ENCODE results near the gene UBE4B.

The UBE4B gene

DNA sequence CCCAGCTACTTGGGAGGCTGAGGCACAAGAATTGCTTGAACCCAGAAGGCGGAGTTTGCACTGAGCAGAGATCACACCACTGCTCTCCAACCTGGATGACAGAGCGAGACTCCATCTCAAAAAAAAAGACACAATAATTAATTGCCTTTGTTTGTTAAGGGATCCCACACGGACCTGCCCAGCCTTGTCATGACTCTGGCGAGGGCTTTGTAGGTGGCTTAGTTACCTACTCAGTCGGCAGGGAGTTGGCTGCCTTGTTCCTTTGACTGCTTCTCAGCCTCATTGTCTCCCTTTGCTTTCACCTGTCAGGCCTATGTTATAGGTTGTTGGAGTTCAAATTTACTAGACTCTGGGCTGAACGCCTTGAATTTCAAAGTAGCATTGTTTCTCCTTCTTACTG lies 82.0 kb downstream of the UBE4B start:
- no peak for DNase-seq (ENCODE audit: low read depth in 2 of 2)

DNA sequence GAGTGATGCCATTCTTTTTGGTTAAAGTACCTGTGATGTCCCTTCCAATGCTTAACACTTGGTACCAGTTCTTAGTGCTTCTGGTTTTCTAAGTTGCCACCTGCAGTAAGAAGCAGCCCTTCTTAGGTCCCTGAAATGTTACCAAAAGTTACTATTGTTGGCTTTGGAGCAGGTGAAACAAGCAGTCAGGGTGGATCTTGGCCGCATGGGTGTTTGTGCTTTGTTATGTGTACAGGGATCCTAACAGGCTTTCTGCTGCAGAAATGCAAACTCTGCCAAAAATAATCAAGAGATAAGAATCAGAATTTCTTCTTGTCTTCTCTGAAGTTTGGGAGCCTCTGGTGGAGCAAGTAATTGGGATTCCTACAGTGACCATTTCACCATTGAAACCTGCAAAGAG lies 84.4 kb downstream of the UBE4B start:
- no peak for DNase-seq (ENCODE audit: low read depth in 2 of 2)

DNA sequence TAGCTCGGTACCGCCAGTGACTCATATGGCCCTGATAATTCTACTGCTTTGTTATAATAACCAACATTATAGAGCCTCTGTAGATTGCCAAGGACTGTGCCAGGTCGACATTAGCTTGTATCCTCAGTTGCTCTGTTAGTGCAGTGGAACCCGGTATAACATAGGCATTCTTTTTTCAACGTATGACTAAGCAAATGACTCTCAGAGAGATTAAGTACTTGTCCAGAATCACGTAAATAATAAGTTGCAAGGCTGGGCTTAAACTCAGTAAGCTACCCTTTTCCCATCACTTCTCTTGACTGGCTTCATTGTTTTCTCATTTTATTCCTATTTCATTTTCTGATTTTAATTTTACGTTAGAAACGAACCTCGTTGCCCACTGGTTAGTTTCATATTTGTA lies 85.1 kb downstream of the UBE4B start:
- no peak for DNase-seq (ENCODE audit: low read depth in 2 of 2)

DNA sequence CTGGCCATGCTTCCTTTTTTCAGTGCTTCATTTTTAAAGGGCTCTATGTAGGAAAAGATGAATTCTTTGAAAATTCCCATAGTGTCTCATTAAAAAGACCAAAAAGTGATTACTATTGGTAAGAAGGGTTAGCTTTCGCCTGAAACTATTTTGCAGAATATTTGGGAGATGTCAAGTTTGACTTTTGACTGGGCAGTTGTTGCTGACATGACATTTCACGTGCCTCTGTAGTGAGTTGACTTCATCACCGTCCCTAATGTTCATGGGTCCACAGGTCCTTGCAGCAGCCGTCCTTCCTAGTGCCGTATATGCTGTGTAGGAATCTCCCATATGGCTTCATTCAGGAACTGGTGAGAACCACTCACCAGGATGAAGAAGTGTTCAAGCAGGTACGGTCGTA lies 88.9 kb downstream of the UBE4B start:
- no peak for DNase-seq (ENCODE audit: low read depth in 2 of 2)

DNA sequence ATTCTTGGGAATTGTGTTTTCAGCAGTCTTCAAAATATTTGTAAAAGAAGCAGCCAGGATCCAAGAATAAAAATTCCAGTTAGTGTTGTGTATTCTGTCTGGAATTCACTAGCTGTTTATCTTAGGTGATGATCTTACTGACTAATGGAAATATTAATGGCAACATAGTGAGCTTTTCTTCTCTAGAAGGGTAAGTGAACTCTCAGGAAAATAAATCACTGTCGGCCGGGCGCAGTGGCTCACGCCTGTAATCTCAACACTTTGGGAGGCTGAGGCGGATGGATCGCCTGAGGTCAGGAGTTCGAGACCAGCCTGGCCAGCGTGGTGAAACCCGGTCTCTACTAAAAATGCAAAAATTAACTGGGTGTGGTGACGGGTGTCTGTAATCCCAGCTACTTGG lies 90.2 kb downstream of the UBE4B start:
- no peak for DNase-seq (ENCODE audit: low read depth in 2 of 2)

DNA sequence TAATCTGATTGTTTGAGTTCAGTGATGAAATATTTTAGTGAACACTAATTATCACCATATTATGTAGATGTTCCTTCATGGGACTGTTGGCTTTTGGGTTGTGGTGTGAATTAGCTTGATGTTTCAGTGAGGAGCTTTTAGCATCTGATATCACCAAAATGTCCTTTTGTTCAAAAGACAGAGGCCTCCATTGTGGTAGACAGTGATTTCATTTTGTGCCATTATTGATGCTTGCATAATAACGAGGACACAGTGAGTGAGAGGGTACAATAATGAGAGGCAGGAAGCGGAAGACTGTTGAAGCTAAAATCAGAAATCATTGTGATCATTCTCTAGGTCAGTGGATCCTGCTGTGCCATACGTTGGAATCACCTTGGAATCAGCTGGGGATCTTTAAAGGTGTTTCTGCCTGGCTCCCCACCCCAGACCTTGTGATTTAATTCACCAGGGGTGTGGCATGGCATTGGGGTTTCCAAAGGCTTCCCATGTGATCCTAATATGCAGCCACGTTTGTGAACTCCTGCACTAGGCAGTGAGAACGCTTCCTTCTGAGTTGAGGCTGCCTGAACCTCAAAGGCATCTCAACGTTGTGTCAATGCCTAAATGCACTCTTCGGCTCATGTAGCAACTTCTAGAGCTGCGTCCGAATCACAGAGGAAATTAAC lies 95.5 kb downstream of the UBE4B start:
- DNase-seq (ENCODE audit: low read depth in 2 of 2), result no peak

DNA sequence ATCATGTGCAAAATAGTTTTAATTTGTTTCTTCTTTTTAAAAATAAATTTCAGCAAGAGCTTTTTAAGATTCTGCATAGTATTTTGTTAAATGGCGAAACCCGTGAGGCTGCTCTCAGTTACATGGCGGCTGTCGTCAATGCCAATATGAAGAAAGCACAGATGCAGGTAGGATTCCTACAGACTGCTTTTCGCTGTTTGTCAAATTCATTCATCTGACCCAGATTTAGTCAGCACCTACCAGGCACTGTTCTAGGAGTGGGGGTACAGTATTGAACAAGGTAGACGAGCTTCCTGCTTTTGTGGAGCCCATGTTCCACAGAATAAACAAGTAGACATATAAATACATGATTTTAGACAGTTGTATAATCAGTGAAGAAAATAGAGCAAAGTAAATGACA lies 99.6 kb downstream of the UBE4B start:
- DNase-seq (ENCODE audit: low read depth in 2 of 2), result no peak

DNA sequence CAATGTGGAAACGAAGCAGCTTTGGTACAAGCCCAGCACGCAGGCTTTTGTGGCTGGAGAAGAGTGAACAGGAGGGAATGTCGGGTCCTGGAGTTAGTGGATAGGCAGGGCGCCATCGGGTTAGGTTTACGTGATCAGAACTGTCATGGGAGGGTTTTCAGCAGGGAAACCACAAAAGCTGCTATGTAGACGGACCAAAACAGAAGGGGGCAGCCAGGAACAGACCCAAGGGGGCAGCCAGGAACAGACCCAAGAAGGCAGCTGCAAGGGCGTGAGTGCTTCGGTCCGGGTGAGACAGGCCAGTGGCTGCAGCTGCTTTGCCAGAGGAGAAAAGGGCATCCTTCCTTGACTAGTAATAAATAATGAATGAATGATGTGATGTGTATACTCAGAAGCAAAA lies 100.1 kb downstream of the UBE4B start:
- DNase-seq (ENCODE audit: low read depth in 2 of 2), result no peak

DNA sequence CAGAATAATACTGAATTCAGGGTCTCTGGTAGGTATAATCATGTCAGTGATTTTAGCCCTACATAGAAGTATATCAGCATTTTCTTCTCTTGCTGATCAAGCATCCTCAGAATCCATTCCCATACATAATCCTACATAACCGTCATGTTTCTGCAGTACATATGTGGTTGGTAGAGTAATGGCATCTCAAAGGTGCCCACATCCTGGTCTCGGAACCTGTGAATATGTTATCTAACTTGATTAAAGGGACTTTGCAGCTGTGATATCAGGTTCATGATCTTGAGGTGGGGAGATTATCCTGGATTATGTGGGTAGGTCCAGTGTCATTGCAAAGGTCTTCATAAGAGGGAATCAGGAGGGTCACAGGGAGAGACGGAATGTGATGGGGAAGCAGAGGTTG lies 108.2 kb downstream of the UBE4B start:
- no peak for DNase-seq (ENCODE audit: low read depth in 2 of 2)

DNA sequence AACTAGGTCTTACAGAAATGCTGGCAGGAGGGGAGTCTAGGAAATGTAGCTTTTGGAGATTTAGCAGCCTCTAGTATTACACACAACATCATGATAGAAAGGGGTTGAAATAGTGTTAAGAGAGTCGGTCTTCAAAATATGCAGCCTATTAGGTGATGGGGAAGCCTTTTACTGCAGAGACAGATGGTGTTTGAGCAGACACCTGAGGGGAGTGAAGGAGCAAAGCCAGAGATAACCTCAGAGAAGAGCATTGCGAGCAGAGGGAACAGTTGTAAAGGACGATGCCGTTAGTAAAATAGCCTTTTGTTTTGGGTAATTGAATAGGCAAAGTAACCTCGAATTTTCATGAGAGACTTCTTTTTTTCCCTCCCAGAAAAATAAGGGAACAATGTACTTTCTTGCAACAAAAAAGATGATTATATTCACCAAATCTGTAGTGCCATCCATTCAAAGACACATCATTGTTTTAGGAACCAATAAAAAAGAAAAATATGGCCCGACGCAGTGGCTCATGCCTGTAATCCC lies 111.3 kb downstream of the UBE4B start:
- DNase-seq (ENCODE audit: low read depth in 2 of 2), result no peak

DNA sequence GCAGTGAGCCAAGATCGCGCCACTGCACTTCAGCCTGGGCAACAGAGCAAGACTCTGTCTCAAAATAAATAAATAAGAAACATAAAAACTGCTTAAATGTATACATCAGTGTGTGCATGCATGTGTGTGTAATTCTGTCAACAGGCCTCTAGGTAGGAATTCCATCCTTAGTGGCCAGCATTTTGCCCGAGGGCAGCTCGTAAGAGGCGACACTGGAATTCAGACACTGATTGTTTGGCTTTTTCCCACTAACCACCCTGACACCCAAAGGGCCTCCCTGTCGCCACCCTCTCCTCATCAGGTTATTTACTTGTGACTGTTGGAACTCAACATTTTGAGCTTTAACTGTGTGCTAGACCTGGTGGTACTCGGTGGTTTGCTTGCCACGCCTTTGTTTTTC lies 113.6 kb downstream of the UBE4B start:
- no peak for DNase-seq (ENCODE audit: low read depth in 2 of 2)

DNA sequence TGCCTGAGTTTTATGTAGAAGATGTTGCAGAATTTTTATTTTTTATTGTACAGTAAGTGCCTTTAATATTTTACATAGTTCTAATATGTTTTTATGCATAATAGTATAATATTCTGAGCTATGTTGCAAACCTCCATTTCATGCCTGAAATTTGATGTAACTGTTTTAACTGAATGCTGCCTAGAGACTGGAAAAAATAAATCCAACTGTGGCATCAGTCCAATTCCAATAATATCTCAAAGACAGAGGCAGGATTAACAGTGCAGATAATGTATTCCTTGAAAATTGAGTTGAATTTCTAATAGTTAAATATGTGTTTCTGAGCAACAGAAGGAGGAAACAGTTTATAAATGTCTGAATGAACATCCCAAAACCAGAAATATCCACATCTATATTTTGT lies 116.5 kb downstream of the UBE4B start:
- no peak for DNase-seq (ENCODE audit: low read depth in 2 of 2)

DNA sequence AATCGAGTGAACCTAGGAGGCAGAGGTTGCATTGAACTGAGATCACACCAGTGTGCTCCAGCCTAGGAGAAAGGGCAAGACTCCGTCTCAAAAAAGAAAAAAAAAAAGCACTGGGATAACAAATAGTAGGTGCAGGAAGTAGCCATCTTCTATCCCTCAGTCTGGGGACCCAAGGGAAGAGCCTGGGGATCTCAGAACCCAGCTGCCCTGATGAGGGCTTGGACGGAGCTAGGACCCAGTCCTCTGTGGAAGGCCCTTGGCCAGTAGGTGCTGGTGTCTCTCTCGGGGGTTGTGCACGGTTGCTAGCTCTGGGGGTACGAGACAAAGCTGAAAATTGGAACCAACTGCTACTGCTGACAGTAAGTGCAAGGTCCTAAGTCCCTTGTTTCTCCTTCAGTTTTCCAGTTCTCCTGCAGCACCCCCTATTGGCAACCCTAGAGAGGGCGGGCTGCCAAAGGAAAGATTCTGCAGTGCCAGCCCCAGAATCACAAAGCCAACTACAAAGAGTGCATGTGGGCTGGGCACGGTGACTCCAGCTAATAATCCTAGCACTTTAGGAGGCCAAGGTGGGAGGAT lies 120.0 kb downstream of the UBE4B start:
- no peak for DNase-seq (ENCODE audit: low read depth in 2 of 2)

DNA sequence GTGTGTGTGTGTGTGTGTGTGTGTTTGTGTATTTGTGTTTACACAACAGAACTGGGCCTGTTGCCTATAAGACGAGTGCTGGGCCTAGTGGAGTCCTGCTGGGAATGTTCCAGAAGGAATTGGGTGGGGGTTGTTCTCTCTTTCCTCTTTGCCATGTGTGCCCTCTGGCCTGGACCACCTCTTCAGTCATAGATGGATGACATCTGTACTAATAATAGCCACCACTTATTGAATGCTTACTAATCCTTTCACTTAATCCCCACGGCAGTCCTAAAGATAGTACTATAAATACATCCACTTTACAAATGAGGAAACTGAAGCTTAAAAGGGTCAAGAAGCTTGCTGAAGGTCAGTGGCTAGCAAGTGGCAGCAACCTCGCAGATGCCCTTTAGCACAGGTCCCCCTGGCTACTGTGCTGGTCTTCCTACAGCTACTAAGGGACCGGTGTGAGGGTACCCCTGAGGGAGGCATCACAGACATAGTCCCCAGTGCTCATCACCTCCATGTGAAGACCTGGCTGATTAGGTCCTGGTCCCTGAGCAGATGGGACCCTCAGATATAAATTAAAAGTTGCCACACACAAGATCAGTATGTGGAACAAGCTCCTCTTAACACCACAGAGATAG lies 122.4 kb downstream of the UBE4B start:
- no peak for DNase-seq (ENCODE audit: low read depth in 2 of 2)

DNA sequence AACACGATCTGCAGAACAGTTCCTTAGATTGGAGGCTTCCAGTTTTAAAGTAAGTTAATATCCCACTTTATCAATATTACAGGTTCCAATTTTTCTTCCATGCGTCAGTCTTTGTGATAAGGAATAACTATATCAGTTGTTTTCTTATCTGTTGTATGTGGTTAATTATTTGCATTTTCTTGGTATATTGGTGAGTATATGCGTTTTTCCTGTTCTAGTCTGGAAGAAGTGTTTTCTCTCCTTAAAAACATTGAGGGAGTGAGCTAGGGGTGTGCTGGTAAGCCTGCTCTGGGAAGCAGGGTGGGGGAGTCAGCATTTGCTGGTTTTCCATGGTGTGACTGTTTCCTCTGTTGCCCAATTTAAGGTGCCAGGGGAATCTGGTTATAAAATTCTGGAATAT lies 127.4 kb downstream of the UBE4B start:
- no peak for DNase-seq (ENCODE audit: low read depth in 2 of 2)

DNA sequence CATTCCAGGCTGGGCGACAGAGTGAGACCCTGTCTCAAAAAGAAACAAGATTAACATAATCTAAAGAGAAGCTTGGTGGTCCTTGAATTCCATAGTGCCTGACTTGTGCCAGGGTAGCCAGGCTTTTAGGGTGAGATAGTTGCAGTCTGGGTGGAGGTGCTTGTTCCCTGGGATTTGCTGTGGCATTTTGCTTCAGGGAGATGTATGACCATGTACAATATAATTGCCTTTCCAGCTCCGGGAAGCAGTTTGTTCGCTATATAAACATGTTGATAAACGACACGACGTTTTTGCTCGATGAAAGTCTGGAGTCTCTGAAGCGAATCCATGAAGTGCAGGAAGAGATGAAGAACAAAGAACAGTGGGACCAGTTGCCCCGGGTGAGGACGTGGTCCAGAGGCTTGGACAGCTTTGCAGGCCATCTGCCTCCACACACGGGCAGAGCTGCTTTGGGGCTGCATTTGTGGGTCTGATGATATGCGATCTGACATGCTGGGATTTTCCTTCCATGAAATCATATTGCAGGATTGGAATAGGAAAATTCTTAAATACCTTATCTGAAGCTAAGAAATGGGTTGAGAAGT lies 128.2 kb downstream of the UBE4B start:
- no peak for DNase-seq (ENCODE audit: low read depth in 2 of 2)

DNA sequence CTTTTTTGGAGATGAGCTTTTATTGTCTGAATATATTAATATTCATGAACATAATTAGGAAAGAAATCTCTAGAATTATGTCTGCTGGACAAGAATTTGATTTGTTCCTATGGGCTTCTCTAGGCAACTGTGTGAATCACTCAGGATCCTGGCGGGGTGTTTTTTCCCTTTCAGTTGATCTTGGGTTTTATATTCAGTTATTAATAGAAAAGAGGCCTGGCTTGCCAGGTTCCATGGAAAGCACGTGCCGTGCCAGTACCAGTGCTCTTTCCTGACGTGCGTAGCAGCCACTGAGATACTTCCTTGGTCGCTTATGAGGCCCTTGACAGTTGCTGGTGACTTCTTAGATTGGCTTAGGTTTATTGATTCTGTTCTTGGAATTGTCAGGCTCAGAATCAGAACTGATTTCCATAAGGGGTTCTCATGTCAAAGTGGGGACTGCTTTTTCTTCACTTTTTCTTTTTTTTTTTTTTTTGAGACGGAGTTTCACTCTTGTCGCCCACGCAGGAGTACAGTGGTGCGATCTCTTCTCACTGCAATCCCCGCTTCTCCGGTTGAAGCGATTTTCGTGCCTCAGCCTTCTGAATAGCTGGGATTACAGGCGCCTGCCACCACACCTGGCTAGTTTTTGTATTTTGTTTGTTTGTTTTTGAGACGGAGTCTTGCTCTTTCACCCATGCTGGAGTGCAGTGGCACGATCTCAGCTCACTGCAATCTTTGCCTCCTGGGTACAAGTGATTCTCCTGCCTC lies 129.0 kb downstream of the UBE4B start:
- DNase-seq (ENCODE audit: low read depth in 2 of 2), result no peak

DNA sequence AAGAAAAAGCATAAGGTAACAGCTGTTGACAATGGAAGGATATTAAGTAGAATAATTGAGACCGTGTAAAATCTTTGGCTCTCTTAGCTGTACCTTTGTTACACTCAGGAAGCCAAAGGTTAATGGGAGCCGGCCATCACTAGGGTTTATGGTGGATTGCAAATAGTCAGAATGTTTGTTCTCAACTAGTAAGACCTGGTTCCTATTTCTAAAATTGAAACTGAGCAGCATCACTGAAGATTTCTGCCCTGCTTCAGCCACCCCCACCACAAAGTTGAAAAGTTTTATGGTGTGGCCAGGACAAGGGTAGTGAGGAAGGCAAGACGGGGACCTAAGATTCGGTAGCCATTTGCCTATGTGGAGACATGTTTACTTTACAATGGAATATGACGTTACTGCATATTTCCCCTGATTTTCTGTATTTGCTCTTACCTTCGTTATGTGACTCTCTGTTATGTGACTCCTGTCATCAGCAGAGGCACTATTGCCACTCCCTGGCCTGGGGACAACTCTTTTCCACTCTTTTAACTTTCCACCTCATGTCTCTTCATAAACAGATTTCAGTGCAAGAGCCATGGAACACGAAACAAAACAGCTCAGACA lies 136.3 kb downstream of the UBE4B start:
- DNase-seq (ENCODE audit: low read depth in 2 of 2), result no peak

DNA sequence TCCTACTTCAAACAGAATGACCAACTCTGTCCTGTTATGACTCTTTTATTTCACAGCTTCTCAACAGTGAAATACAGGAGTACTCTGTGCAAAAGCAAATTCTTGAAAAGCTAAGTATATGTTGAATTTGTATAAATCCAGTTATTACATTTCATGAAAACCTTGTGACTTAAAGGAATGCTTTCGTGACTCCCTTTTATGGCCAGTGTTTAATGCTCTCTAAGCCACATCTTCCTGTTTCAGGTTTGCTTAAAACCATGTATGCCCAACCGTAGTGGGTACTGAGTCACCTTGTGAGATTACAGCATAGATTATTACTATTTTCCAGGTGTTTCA lies 137.4 kb downstream of the UBE4B start:
- no peak for DNase-seq (ENCODE audit: low read depth in 2 of 2)

DNA sequence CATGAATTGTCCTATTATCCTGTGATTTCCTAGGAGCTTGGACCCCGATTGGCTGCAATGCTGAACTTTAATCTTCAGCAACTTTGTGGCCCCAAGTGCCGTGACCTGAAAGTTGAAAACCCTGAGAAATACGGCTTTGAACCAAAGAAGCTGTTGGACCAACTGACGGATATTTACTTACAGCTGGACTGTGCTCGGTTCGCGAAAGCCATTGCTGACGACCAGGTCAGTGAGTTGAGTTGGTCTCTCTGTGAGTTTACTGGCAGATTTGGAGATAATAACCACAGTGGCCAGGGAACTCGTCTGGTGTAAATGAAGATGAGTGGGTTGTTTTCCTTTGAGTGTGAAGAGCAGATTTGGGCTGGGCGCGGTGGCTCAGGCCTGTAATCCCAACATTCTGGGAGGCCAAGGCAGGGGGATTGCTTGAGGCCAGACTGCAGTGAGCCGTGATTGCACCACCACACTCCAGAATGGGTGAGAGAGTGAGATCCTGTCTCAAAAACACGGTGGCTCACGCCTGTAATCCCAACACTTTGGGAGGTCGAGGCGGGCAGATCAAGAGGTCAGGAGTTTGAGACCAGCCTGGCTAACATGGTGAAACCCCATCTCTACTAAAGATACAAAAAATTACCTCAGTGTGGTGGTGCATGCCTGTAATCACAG lies 138.5 kb downstream of the UBE4B start:
- no peak for DNase-seq (ENCODE audit: low read depth in 2 of 2)

DNA sequence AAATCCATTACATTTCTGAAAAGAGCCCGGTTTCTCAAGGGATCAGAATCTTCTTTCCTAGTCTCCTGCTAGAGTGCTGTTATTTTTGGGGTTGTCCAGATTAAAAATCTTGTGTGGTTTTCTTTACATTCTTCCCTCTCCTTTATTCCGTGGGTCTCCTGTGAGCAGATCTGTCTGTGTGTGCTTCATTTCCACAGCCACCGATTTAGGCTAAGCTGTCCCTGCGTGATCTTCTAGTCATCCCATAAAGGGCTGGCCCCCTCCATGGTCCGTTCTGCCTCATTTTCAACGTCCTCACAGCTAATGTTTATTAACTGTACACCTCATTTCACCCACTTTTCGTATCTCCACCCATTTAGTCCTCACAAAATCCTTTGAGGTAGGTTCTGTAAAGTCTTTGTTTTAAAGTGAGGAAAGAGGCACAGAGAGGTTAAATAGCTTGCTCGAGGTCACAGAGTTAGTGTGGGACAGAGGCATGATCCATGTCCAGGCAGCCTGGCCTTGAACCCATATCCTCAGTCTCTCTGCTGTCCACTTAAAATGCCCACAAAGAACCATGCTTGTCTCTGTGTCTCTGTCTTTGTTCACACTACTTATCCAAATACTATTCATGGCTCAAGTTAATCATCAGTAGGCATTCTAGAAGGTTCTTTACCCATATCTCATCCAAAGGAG lies 139.4 kb downstream of the UBE4B start:
- no peak for DNase-seq (ENCODE audit: low read depth in 2 of 2)
